NCI-H146 (cell line): Measurements from ENCODE around the gene ITIH5.

Experiments used
- DNase-seq: peaks from one replicate; lab custom pipeline; 2025; lab: John Stamatoyannopoulos, UW

ITIH5 gene

GRCh38 chr10:7583626-7584025, 83.1 kb downstream of the ITIH5 start:
- DNase-seq: no peak

GRCh38 chr10:7580520-7580919, 86.2 kb downstream of the ITIH5 start:
- no peak for DNase-seq

- DNase-seq: no peak
These were observed 87.1 kb downstream of the ITIH5 start for GRCh38 chr10:7579681-7580080.

- no peak for DNase-seq
These were observed 89.2 kb downstream of the ITIH5 start for GRCh38 chr10:7577579-7577978.

GRCh38 chr10:7577176-7577575, 89.6 kb downstream of the ITIH5 start:
- no peak for DNase-seq

GRCh38 chr10:7576340-7576739, 90.4 kb downstream of the ITIH5 start:
- DNase-seq: no peak

DNA sequence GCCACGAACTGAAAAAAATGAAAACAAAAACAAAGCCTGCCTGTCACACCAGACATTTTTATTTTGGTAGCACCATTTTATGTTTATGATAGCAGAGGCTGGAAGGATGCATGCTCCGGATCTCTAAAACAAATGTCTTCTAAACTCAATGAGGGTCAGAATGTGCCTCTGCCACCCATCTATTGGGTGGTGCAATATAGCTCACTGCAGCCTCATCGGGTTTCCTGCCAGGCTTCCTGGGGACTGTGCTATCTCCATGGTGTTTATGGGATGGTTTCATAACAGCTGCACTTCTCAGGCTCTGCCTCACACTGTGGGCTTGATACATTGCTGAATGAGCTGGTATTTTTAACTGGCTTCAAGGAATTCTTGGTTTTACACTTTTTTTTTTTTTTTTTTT, 94.4 kb downstream of the ITIH5 start:
- DNase-seq: no peak

GRCh38 chr10:7571981-7572380, 94.8 kb downstream of the ITIH5 start:
- no peak for DNase-seq

- no peak for DNase-seq
These were observed 98.7 kb downstream of the ITIH5 start for GRCh38 chr10:7567911-7568620.

GRCh38 chr10:7566891-7567290, 99.9 kb downstream of the ITIH5 start:
- DNase-seq: no peak

- no peak for DNase-seq
These were observed 100.9 kb downstream of the ITIH5 start for GRCh38 chr10:7565871-7566270.

GRCh38 chr10:7563770-7564169, 103.0 kb downstream of the ITIH5 start:
- no peak for DNase-seq

DNA sequence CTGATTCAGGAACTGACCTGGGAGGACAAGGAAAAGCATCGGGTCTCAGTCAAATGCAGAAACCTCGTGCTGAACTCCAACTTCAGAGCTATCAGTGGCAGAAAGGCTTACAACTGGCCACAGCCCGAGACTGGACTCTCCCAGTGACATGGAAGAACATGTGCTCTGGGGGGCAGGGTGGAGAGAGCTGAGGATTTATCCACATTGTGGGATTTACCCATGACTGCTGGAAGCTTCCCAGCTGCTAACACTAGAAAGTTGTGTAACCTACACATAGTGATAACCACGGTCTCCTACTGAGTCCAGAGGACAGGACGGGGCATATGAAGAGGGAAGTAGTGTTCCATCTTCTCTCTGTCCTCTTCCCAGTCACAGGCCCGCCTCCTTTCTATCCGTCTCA, 103.4 kb downstream of the ITIH5 start:
- DNase-seq: no peak

DNA sequence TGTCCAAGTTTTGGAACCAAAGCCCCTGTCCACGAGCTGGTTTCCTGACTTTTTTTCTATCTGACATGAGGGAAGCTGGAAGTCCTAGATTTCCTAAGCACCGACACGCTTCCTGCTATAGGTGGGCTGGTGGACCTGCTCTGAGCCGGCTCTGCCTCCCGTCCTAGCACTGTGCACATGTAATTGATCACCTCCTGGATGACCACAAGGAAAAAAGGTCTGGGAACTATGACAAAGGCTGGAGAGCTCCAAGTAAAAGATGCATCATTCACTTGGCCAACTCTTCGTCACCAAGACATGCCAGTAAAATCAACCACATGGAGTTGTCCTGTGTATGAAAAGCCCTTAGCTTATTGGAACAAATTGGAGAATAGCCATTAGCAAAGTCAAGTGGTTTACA, 104.8 kb downstream of the ITIH5 start:
- DNase-seq: no peak

- DNase-seq: peak; percentile 82
These were observed 105.4 kb downstream of the ITIH5 start for GRCh38 chr10:7561216-7561893.

DNA sequence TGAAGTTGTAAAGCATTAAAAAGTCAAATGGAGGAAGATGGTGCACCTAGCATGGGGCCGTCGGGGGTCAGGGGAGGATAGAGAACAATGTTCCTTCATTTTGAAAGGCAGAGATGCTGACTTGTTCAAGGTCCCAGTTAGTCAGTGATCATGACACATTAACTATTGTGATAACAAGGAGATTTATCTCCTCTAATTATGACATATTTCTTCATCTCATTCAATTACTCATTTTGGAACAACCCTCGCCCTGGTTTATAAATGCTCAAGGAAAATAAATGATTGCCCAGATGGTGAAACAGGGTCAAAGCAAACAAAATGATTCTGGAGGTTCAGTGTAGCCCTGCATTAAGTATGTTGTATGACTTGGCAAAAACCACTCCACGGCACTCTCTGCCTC, 106.2 kb downstream of the ITIH5 start:
- no peak for DNase-seq

GRCh38 chr10:7559386-7559785, 107.4 kb downstream of the ITIH5 start:
- DNase-seq: no peak

DNA sequence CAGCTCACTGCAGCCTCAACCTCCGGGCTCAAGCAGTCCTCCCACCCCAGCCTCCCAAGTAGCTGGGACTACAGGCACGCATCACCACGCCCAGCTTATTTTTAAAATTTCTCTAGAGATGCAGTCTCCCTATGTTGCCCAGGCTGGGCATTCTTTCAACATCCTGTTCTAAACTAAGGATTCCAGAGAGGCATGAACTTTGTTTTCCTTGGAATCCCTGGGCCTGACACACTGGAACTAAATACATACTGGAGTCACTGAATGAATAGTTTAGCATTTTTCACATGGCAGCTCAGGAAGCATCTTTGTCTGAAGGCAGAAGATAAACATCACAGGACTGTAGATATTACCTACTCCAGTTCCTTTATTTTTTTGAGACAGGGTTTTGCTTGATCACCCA, 108.7 kb downstream of the ITIH5 start:
- DNase-seq: no peak

DNA sequence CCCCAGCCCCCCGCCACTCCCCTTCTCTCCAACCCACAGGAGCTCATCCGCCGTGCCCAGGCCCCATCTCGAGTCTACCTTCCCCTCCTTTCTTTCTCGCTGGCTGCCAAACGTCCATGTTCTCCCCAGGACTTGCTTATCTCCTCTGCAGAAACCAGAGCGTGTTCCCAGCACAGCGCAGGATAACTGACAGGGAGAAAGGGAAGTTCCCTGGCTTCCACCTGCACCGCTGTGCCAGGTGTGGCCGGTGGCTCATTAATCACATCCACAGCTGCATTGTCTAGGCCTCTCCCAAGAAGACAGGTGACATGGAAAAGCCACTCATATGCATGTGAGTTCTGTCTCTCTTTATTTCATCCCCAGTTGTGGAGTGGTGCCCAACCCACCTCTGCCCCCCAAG, 113.2 kb downstream of the ITIH5 start:
- no peak for DNase-seq

DNA sequence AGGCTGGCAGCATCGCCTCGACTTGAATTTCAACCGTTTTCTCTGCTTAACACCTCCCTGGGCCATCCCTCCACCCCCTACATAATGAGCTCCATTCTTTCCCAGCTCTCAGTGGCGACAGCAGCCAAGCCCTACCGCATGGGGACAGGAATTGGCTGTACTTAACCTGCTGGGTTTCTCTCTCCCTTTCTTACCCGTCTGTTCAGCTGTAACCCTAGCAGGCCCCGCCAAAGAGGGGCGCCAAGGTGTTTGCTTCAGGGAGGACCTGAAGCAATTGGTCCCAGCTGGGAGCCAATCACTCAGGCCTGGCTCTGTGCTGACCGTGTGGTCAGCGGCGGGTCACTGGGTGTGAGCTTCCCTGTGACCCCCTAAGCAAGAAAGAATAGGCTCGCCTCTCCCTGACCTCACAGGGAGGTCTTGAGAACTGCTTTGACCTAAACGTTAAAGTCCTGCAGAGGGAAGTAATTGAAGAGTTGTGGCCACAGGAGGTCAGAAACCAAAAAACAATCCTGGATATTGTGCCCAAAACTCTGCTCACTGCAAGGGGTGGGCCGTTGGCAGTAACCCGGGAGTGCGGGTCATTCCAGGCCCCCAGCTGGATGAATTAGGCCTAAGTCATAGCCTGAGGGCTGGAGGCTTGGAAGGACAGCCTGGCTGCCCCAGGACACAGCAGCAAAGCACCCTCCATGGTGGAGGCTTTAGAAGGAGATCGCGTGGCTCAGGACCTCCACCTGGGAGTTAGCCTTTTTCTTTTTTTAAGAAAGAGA, 114.6 kb downstream of the ITIH5 start:
- peak; percentile 51 for DNase-seq

- DNase-seq: no peak
These were observed 115.5 kb downstream of the ITIH5 start for GRCh38 chr10:7551289-7551688.

- no peak for DNase-seq
These were observed 116.8 kb downstream of the ITIH5 start for GRCh38 chr10:7550013-7550412.

DNA sequence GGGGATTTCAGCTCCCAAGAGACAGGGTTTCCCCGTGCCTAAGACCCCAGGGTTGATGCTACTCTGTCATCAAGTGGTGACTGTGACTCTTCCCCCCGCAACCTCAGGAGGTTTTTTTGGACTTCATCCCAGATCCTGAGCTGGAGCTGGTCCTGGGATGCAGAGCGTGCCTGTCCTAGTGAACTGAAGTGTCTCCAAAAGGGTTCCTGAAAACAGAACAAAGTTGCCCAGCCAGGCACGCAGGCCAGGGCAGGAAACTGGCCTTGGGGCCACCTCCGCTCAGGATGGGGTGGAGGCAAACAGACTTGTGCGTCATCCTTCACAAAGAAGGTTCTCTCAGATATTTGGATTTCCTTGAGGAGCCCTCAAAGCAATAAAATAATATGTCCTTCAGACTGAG, 118.9 kb downstream of the ITIH5 start:
- DNase-seq: no peak
